Lung (tissue), 12 donors: ENCODE measurements around the gene KLHL2. TPM values are rescaled to one million over a fixed set of nuclear protein-coding genes. Genes with fewer than 3 reads are reported as not detected.
A peak's percentile ranks its signal among the peaks of the same experiment; 100 is the strongest.

ENCODE experiments used
- ATAC-seq: fragments of 200-7000 bp; cut with Tn5 transposase; one replicate; pipeline ENCODE4 v1.9.1; 2020; ENCODE audit warnings: moderate number of reproducible peaks; ENCODE audit not compliant: insufficient read depth, low FRiP score
- DNase-seq, 3 donors: peaks; one replicate each; pipeline ENCODE4 v3.0.0-alpha.2; 2013 to 2017
- H3K27ac ChIP-seq, 2 donors: one replicate each; pipeline ENCODE4 v1.5.1; 2013; ENCODE audit warnings: mild to moderate bottlenecking in 2 of 2, moderate library complexity in 2 of 2, control low read depth in 1 of 2, inconsistent platforms in 1 of 2, low read depth in 1 of 2, low read length in 1 of 2
- H3K27me3 ChIP-seq, 3 donors: one replicate each; pipeline ENCODE4 v1.5.1; 2013; ENCODE audit warnings: low read length in 2 of 3; ENCODE audit not compliant: control insufficient read depth in 3 of 3, insufficient read depth in 3 of 3
- H3K36me3 ChIP-seq, 4 donors: one replicate each; pipeline ENCODE4 v1.5.1; 2013; ENCODE audit warnings: low read length in 4 of 4, mild to moderate bottlenecking in 1 of 4, moderate library complexity in 1 of 4; ENCODE audit not compliant: control insufficient read depth in 4 of 4, insufficient read depth in 4 of 4
- H3K4me1 ChIP-seq, 5 donors: one replicate each; pipeline ENCODE4 v1.5.1; 2013; ENCODE audit warnings: low read length in 5 of 5, mild to moderate bottlenecking in 2 of 5, moderate library complexity in 1 of 5; ENCODE audit not compliant: control insufficient read depth in 5 of 5, insufficient read depth in 5 of 5
- H3K4me3 ChIP-seq: one replicate; pipeline ENCODE4 v1.5.1; 2013; ENCODE audit warnings: mild to moderate bottlenecking, control low read depth, moderate library complexity
- H3K9ac ChIP-seq, 2 donors: one replicate each; pipeline ENCODE4 v1.5.1; 2013; ENCODE audit warnings: low read length in 2 of 2, control low read depth in 1 of 2; ENCODE audit not compliant: insufficient read depth in 1 of 2
- H3K9me3 ChIP-seq, 4 donors: one replicate each; pipeline ENCODE4 v1.5.1; 2013; ENCODE audit warnings: low read length in 3 of 4, mild to moderate bottlenecking in 1 of 4, moderate library complexity in 1 of 4; ENCODE audit not compliant: control insufficient read depth in 4 of 4, insufficient read depth in 3 of 4
- CTCF ChIP-seq: IDR thresholded peaks from 2 replicates; pipeline ENCODE4 v1.5.1; 2012; ENCODE audit warnings: mild to moderate bottlenecking; ENCODE audit errors: control extremely low read depth, extremely low read depth
- WGBS, 2 donors: extraction: QIAGEN DNeasy Blood & Tissue Kit; methylation state at CpG; one replicate each; pipeline ENCODE4 v1.1.7; 2013; 5-methylcytosine and 5-hydroxymethylcytosine counted together
- polyA plus RNA-seq, 2 donors: library from polyadenylated mRNA; stranded (reverse); fragments of 200-250 nt; gene quantifications; one replicate each; pipeline ENCODE4 v1.2.1, GENCODE V29; 2013
- total RNA-seq, 2 donors: library from RNA; depleted of rRNA in 1 of 2; stranded (reverse); fragments of >200 nt in 1 of 2; gene quantifications; one replicate each; pipeline ENCODE4 v1.2.1, GENCODE V29; 2014 to 2021
- donor health status: control.
- donor health status: control.
- donor health status: Bipolar disorder and iron deficiency.
- donor health status: healthy.
- donor health status: DM: yes; HTN: yes; CAD: no.

KLHL2 gene
- total and polyA plus RNA-seq, 4 donors = 17.3 to 43.0 (median 33.7) TPM

DNA sequence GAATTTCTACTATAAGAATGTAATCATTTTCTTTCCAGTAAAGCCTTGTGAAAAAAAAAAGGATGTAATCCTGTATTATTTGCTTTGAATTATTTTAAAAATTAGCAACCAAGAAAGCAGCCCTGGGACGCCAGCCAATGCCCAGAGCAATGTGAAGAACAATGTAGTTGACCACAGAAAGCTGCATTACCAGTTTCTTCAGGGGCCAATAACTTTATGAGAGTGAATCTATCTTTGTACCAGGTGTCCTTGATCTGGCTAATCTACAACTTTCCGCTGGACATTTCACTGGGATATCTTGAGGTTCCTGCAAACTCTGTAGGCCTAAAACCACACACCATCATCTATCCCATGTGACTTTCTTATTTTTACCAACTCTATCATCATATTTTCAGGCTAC is 7.6 kb upstream of the KLHL2 start:
- no peaks in the 10 kb centered on the region for H3K36me3 ChIP-seq
- no peak overlapping the region for H3K9ac ChIP-seq
- H3K27ac ChIP-seq = no peak overlapping the region
- no peak overlapping the region for H3K4me3 ChIP-seq
- no peak for ATAC-seq
- no peak for TF ChIP-seq CTCF
- 86 to 91% methylated on average over 2 of the region's 2 CpGs for WGBS, 2 donors
- peak in 1 of 3 donors; percentile 15 for DNase-seq
- H3K27me3 ChIP-seq = peaks cover 0 to 2% (median 0%) of the 10 kb centered on the region in 3 donors
- no peaks in the 10 kb centered on the region for H3K9me3 ChIP-seq
- no peaks in the 10 kb centered on the region for H3K4me1 ChIP-seq

DNA sequence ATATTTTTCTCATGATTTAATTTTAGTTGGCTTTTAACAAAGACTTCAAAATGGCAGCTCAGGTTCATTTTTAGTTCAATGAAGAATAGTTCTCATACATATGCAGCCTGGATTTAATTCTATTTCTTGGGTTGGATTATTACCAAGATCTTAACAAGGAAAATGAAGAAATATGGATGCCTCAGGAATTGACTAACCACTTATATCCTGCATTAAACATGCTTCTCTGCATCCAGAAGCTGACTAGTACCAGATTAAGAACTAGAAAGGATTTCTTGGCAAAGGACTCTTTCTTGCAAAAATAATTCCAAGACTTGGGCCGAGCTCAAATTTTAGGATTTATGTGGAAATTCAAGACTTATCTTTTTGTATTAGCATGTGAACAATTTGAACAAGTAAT is 5.6 kb upstream of the KLHL2 start:
- no peak overlapping the region for H3K27ac ChIP-seq
- peaks cover 0 to 6% (median under 1%) of the 10 kb centered on the region in 5 donors for H3K4me1 ChIP-seq
- no peak for ATAC-seq
- DNase-seq = no peak
- no peak for TF ChIP-seq CTCF
- H3K4me3 ChIP-seq = no peak overlapping the region
- H3K9me3 ChIP-seq = no peaks in the 10 kb centered on the region
- WGBS, 2 donors = 89 to 96% methylated on average over 1 of the region's 1 CpG
- H3K27me3 ChIP-seq = peaks cover 0 to 2% (median 0%) of the 10 kb centered on the region in 3 donors
- no peak overlapping the region for H3K9ac ChIP-seq
- H3K36me3 ChIP-seq = no peaks in the 10 kb centered on the region

DNA sequence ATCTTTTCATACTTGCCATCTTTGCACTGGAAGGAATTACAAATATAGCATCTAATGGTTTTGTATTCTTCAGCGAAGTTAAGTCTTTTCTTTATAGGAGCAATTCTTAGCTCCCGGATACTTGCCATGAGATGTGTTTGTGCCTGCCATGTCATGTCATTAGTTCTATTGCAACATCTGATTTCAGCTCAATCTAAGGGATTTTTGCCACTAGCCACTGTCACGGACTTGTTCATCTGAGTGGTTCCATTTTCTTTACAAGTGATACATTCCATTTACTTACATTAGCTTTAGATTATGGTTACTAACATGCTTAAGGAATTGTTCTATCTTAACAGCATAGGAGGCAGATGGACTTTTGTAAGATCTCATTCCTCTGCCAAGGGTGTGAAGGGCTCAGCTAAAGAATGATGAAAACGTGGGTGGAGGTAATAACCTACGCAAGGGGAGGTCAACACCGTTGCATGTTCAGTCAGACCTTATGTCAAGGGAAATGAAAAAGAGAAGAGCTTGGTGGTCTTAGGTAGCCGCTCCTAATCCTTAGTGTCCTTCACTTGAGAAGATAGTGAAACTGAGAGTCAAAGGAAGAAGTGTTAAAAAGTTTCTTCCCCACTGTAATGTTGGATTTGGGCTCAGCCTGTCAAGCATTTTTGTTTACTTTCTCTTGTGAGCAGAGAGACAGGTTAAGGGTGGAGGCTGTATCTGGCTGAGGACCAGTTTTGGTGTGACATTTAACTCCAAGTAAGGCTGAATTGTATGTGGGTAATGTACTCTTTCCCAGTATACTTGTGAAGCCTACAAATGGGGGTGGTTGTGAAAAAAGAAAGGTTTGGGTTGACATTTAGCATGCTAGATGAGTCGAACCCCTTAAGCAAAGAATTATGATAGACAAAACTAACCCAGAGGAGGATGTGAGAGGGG is 3.6 kb upstream of the KLHL2 start:
- no peak for TF ChIP-seq CTCF
- H3K9ac ChIP-seq = no peak overlapping the region
- 78 to 85% methylated on average over 8 of the region's 8 CpGs for WGBS, 2 donors
- no peaks in the 10 kb centered on the region for H3K27me3 ChIP-seq
- ATAC-seq = no peak
- DNase-seq = no peak
- no peaks in the 10 kb centered on the region for H3K9me3 ChIP-seq
- H3K4me1 ChIP-seq = peaks cover 0 to 18% (median 2%) of the 10 kb centered on the region in 5 donors
- H3K27ac ChIP-seq = peak overlapping the region in 1 of 2 donors; percentile 23
- H3K36me3 ChIP-seq = no peaks in the 10 kb centered on the region
- H3K4me3 ChIP-seq = no peak overlapping the region
